Activated T-cell treated with anti-CD3 and anti-CD28 coated beads, Interleukin-2, amount 50 U/mL, for 1 hour (primary cell): ENCODE data around the gene CDHR5.
"Not testable (repeated sequence)": the region's sequence is repeated elsewhere in the genome, so short reads cannot be mapped to it uniquely, and the experiment has no call there.

Experiments used
- DNase-seq: peaks from one replicate; pipeline ENCODE4 v3.0.0-alpha.2; 2020

CDHR5 gene

DNA sequence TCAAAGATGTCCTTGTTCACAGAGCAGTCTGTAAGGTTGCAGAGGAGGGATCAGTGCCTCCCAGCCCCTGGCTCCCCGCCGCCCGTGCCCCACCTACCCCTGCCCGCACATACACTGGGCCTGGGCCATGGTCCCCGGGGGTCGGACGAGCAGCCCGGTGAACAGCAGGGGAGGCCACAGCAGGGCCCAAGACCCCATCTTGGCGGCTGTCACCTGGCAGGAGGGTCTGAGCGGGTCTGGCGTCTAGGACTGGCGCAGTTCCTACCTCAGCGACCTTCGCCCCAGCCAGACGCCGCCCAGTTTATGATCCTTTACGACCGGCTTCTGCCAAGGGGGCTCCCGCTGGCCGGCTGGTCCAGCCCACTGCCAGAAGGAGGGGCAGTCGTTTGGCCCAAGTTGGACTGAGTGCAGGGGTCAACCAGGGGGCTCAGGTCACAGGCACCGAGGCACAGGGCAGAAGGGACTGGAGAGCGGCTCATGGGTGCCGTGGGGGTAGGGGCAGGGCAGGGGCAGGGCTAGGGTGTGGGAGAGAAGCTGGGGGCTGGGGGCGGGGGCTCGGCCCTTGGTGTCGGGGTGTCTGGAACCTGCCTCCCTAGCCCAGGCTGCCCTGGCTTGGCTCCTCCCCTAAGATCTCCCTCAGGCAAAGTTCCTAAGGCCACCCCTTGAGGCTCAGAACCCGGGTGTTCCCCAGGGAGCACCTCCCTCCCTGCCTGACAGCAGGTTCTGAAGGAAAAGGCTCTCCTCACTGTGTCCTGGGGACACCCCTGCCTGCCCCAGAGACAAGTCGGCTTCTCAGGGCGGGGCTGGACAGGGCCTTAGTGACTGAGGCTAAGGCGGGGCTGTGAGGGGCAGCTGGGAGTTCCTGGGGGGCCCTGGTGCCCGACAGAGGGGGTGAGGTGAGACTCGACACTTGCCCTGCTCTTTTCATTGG is at the start of gene CDHR5:
TSS of gene CDHR5 (minus strand) at position 251 of the 931 bp plus-strand sequence. CDS start at position 198, 53 bp downstream.
- no peak for DNase-seq

DNA sequence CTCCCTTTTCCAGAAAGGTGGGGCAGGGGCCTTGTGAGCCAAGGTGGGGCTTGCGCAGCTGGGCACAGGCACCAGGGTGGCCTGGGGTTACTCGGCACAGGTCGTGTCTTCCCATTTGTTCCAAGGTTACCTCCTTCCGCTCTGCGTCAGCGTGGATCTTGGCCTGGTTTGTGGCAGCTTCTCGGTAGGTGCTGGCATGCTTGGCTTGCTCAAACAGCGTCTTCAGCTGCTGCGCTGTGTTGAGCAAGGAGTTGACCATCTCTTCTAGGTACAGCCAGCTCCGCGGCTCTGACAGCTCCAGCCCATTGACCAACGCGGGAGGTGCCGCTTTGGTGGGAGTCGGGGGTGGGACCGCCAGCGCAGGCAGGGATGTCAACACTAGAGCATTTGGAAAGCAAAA is 49.7 kb upstream of the CDHR5 start:
- no peak for DNase-seq

DNA sequence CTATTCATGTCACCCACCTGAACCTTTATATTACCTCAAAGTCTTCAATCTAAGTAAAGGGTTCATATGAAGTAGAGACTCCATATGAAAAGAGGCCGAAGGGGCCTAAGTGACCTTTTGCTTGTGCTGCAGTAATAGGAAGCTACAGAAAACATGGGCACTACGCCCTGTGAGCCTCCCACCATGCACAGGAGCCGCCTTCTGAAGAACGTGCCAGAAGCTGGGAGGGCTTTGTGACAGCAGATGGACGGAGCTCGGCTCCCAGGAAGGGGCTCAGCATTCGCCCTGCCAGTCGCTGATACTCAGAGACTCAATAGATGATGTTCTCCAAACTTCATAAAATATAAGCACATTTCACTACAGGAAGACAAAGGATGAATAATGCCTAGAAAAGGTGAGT is 49.1 kb upstream of the CDHR5 start:
- no peak for DNase-seq

DNA sequence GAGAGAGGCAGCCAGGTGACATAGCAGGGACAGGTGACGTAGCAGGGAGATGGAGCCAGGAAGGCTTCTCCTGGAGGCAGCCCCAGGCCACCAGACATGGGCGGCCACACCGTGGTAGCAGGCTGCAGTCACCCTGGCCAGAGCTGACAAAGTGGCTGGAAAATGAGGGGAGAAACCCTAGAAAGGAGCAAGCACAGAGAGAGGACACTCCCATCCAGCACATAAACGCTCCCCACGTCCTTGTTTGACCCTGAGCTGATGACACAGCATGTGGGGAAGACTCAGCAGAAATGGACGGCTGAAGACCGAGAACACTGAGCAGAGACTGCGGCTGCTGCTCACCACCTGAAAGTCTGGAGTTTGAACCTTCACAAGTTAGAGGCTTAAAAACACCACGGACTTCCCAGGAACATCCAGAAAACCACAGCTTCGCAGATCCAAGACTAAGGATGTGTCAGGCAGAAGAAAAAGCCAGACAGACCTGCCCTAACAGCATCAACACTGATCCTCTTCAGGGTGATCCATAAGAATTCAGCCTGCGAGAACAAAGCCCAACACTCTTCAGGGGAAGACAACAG is 41.0 kb upstream of the CDHR5 start:
- no peak for DNase-seq

GRCh38 chr11:665062-665703 is 40.4 kb upstream of the CDHR5 start:
- no peak for DNase-seq

GRCh38 chr11:662689-663274 is 38.0 kb upstream of the CDHR5 start:
- peak; percentile 51 for DNase-seq

DNA sequence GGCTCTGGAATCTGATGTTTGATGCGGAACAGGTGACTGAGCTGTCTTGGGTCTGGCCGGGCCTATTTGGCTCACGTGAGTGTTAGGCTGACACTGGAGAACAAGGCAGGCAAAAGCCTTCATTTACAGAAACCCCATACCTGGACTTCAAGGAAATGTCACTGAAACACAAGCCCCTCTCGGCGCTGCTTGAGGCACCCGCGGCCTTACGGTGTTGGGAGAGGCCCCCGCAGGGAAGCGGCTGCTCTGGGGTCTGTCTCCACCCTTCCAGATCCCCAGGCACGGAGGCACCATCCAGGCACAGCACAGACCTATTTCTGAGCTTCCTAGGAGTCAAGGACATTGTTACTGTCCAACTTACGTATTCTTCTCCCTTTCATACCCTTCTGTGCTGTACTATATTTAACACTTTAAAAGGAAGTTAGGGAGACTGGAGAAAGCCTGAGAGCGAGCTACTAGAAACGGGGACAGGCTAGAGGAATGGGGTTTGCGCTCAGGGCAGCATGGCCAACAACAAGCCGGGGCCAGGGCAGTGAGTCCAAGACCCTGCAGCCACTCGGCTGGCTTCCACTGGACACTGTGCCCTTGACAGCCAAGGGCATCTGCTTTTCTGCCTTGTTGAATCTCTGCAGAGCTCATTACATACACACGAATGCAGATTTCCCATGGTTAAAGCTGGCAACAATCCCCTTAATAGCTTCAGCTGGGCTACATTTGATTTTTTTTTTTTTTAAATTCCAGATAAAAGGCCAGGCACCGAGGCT is 36.1 kb upstream of the CDHR5 start:
- DNase-seq, result no peak

DNA sequence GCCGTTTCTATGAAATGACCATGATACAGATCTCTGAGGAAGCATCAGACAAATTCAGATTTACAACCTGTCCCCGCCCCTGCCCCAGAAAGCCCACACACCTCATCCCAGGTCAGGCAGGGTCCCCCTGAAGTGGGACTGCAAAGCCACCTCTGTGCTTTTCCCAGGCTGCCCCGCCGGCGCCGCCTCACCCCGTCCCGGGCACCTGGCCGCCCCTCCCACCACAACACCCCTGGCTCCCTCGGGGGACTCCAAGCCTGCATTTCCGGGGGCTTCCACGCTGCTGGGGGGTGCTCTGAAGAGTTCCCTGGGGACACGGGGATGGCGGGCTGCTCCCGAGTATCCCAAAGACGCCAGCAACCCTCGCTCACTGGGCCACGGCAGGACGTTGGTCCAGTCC is 35.5 kb upstream of the CDHR5 start:
- DNase-seq, result no peak

- DNase-seq, result no peak
These were observed 34.9 kb upstream of the CDHR5 start for GRCh38 chr11:659532-660085.

- DNase-seq, result no peak
These were observed 33.0 kb upstream of the CDHR5 start for GRCh38 chr11:657691-658126.

DNA sequence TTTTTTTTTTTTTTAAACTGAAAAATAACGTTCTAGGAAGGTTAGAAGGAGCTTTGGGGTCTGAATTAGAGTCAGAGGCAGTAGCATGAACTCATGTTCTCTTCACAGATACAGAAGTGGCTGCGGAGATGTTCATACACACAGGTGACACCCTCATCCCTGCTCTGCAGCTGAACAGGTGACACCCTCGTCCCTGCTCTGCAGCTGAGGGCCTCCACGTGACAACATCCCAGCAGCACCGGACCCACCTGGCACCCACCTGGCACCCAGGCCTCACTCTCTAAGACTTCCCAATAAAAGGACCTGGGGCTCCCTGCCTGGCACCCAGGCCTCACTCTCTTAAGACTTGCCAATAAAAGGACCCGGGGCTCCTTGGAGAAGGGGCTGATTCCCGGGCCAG is 32.1 kb upstream of the CDHR5 start:
- no peak for DNase-seq

- no peak for DNase-seq
These were observed 31.7 kb upstream of the CDHR5 start for GRCh38 chr11:656426-656825.

GRCh38 chr11:655036-655726 is 30.4 kb upstream of the CDHR5 start:
- no peak for DNase-seq

DNA sequence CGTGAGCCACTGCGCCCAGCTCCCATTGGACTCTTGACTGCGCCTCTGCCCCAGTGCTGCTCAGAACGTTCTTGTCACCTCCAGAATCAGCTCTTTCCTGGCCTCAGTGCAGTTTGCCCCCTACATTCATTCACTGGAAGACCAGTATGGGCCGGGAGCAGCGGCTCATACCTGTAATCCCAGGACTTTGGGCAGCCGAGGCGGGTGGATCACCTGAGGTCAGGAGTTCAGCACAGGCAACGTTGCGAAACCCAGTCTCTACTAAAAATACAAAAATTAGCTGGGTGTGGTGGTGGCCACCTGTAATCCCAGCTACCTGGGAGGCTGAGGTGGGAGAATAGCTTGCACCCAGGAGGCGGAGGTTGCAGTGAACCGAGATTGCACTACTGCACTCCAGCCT is 29.7 kb upstream of the CDHR5 start:
- not testable (repeated sequence) for DNase-seq

DNA sequence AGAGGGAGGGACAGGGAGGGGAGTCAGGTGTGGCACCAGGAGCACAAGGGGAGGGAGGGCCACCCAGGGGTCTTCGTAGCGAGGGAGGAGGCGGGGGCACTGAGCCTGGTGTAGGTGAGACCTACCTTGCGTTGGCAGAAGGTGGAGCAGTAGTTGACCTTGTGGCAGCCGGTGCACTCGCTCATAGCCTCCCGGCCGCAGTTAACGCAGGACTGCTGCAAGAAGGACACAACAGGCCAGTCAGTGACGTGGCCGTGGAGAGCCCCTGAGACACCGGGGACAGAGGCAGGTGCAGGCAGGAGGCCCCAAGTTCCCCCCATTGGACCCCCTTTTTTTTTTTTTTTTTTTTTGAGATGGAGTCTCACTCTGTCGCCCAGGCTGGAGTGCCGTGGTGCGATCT is 29.1 kb upstream of the CDHR5 start:
- DNase-seq, result no peak

DNA sequence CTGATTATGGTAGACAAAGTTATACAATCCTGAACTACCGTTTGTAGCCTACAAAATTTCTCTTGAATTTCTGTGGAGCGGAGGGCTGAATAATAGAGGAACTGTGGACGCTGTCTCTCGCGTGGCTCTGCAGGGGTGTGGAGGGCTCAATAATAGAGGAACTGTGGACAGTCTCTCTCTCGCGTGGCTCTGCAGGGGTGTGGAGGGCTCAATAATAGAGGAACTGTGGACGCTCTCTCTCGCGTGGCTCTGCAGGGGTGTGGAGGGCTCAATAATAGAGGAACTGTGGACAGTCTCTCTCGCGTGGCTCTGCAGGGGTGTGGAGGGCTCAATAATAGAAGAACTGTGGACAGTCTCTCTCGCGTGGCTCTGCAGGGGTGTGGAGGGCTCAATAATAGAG is 28.4 kb upstream of the CDHR5 start:
- DNase-seq, result not testable (repeated sequence)

DNA sequence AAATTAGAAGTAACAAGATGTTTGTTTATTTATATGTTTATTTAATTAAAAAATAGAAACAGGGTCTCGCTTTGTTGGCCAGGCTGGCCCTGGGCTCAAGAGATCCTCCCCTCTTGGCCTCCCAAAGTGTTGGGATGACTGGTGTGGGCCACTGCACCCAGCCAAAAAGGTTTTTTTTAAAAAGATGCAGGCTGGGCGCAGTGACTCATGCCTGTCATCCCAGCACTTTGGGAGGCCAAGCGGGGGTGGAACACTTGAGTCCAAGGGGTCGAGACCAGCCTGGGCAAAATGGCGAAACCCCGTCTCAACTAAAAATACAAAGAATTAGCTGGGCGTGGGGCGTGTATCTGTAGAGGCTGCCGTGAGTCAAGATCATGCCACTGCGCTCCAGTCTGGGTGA is 25.7 kb upstream of the CDHR5 start:
- no peak for DNase-seq

DNA sequence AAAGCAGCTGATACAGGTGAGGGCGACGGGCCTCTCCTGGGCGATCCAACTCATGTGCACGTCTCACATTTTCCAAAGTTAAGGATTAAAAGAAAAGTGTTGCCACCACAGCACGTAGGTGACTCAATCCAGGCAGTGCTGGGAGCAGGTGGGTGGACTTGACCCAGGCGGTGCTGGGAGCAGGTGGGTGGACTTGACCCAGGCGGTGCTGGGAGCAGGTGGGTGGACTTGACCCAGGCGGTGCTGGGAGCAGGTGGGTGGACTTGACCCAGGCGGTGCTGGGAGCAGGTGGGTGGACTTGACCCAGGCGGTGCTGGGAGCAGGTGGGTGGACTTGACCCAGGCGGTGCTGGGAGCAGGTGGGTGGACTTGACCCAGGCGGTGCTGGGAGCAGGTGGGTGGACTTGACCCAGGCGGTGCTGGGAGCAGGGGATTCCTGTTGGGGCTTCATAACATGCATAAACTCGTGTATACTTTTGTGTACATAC is 23.0 kb upstream of the CDHR5 start:
- not testable (repeated sequence) for DNase-seq

DNA sequence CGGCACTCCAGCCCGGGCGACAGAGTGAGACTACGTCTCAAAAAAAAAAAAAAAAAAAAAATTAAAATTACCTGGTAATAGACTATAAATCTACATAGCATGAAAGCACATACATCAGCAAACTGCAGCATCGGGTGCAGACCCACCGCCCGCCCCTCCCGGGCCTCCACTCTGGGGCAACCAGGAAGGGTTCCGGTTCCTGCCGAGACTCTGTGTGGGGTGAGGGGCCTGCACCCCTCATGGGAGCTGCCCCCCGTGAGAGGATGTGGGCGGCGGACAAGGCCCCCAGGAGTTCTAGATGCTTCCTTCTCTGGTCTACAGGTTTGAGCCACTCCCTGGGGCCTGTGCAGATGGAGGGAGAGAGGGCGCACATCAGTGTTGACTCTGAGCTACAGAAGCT is 21.5 kb upstream of the CDHR5 start:
- DNase-seq, result no peak

GRCh38 chr11:645536-645935 is 20.8 kb upstream of the CDHR5 start:
- DNase-seq, result no peak
